Gastroesophageal sphincter (tissue), 3 donors: Measurements from ENCODE around the gene ATP13A4.

Source experiments
- CTCF ChIP-seq, 4 experiments: fragments of 200-600 bp in 2 of 4; fragments of 450-650 bp in 2 of 4; sonication (generic) in 1 of 4; IDR thresholded peaks; one replicate each; pipeline ENCODE4 v1.5.1; 2017 to 2019; ENCODE audit warnings: antibody characterized with exemption in 4 of 4, mild to moderate bottlenecking in 2 of 4, moderate library complexity in 2 of 4
- EP300 ChIP-seq: sonication (generic); formaldehyde crosslinking; IDR thresholded peaks from one replicate; pipeline ENCODE4 v1.6.1; 2017; ENCODE audit warnings: antibody characterized with exemption, mild to moderate bottlenecking
- POLR2A ChIP-seq, 2 donors: fragments of 450-650 bp; IDR thresholded peaks; one replicate each; pipeline ENCODE4 v1.6.1; 2017; ENCODE audit warnings: antibody characterized with exemption in 2 of 2, mild to moderate bottlenecking in 2 of 2, moderate library complexity in 1 of 2
- POLR2AphosphoS5 ChIP-seq: sonication (generic); formaldehyde crosslinking; IDR thresholded peaks from one replicate; pipeline ENCODE4 v1.6.1; 2017; ENCODE audit warnings: antibody characterized with exemption

DNA sequence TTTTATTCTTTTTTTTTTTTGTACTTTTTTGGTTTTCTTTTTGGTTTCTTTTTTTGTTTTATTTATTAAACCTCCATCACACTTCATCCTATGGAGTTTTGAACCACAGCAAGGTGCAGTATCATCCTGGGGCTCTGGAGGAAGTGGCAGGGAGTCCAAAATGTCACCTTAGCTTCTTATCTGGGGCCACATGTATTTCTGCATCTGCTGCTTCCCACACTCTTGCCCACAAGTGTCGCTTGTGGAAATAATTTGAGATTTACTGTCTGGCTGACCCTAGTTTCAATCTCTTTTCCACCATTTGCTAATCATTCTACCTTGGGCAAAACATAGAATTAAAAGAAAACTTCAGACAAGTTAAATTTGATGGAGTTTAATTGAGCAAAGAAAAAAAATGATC lies 44.7 kb upstream of the ATP13A4 start:
- TF ChIP-seq CTCF (IDR thresholded peaks at IDR 0.05) (no peak), POLR2A (IDR thresholded peaks at IDR 0.05) (no peak), POLR2AphosphoS5 (no peak), EP300 (no peak)
